ENCODE measurements around the gene RAD51.

DNA sequence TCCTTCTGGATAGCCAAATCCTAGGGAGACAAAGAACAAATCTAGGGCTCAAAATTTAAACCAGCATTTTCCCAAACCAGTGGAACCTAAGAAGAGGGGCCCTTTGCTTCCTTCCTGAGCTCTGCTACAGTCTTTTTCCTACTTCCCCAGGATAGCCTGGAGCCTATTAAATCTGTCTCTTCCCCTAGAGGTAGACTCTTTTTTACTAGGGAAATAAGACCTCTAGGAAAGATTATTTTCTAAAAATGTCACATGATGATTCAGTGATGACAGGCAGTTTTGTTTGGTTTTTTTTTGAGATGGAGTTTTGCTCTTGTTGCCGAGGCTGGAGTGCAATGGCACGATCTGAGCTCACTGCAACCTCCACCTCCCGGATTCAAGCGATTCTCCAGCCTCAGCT, 41.6 kb downstream of the RAD51 start:
- TF ChIP-seq, protein P1, sequence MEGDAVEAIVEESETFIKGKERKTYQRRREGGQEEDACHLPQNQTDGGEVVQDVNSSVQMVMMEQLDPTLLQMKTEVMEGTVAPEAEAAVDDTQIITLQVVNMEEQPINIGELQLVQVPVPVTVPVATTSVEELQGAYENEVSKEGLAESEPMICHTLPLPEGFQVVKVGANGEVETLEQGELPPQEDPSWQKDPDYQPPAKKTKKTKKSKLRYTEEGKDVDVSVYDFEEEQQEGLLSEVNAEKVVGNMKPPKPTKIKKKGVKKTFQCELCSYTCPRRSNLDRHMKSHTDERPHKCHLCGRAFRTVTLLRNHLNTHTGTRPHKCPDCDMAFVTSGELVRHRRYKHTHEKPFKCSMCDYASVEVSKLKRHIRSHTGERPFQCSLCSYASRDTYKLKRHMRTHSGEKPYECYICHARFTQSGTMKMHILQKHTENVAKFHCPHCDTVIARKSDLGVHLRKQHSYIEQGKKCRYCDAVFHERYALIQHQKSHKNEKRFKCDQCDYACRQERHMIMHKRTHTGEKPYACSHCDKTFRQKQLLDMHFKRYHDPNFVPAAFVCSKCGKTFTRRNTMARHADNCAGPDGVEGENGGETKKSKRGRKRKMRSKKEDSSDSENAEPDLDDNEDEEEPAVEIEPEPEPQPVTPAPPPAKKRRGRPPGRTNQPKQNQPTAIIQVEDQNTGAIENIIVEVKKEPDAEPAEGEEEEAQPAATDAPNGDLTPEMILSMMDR (conservative IDR thresholded peaks at IDR 0.05) = no peak
- TF ChIP-seq ZFX (IDR thresholded peaks at IDR 0.05) = no peak

All from C4-2B (cell line).